Sciatic nerve (tissue), 2 donors: Measurements from ENCODE around the gene WRAP73. TPM values are rescaled to one million over a fixed set of nuclear protein-coding genes. Genes with fewer than 3 reads are reported as not detected.

Experiments
- ATAC-seq: fragments of 200-7000 bp; cut with Tn5 transposase; one replicate; pipeline ENCODE4 v1.9.1; 2020; ENCODE audit warnings: mild to moderate bottlenecking, moderate library complexity
- DNase-seq: peaks from one replicate; pipeline ENCODE4 v3.0.0-alpha.2; 2020; ENCODE audit warnings: low spot score
- intact Hi-C: fragments of 100-400 bp; cut with DNase I; formaldehyde crosslinking; loops from one replicate; pipeline ENCODE4 v1.14.2; 2022
- total RNA-seq: library from RNA; stranded (reverse); fragmentation: NEBNext Ultra II Directional; extraction: Animal tissue kit (Norgen Biotek cat#: 25700); gene quantifications from one replicate; pipeline ENCODE4 v1.2.1, GENCODE V29; 2021
- donor health status: DM: no; HTN: no; CAD: no.
- donor health status: DM: no; HTN: no; CAD: no.

WRAP73 gene
- total RNA-seq, 1 donor from 2014 or later: 18.9 TPM

- intact Hi-C loops: no loop called here
- ATAC-seq: no peak
- DNase-seq: no peak
These were observed 13.8 kb downstream of the WRAP73 start for GRCh38 chr1:3636080-3636479.

- ATAC-seq (no peak), DNase-seq (no peak)
- intact Hi-C loops: no loop called here
These were observed 15.7 kb downstream of the WRAP73 start for GRCh38 chr1:3634059-3634800.

- DNase-seq (no peak), ATAC-seq (no peak)
- intact Hi-C loops: no loop called here
These were observed 16.4 kb downstream of the WRAP73 start for GRCh38 chr1:3633344-3634058.

- DNase-seq: no peak
- ATAC-seq: no peak
- intact Hi-C loops: no loop called here
These were observed 17.1 kb downstream of the WRAP73 start for GRCh38 chr1:3632716-3633343.

- intact Hi-C loops: no loop called here
- DNase-seq (no peak), ATAC-seq (no peak)
These were observed 17.6 kb downstream of the WRAP73 start for GRCh38 chr1:3632298-3632697.

- no peak for ATAC-seq
- intact Hi-C loops: no loop called here
- no peak for DNase-seq
These were observed 18.3 kb downstream of the WRAP73 start for GRCh38 chr1:3631320-3632260.

- ATAC-seq (no peak), DNase-seq (no peak)
- intact Hi-C loops: no loop called here
These were observed 19.0 kb downstream of the WRAP73 start for GRCh38 chr1:3630914-3631313.

- intact Hi-C loops: no loop called here
- DNase-seq (no peak), ATAC-seq (no peak)
These were observed 19.7 kb downstream of the WRAP73 start for GRCh38 chr1:3630161-3630611.

GRCh38 chr1:3629561-3630160 is 20.2 kb downstream of the WRAP73 start:
- ATAC-seq: no peak
- intact Hi-C loops: no loop called here
- DNase-seq: no peak

- DNase-seq: no peak
- ATAC-seq: no peak
- intact Hi-C loops: no loop called here
These were observed 21.5 kb downstream of the WRAP73 start for GRCh38 chr1:3628445-3628844.

- ATAC-seq: no peak
- no peak for DNase-seq
- intact Hi-C loops: no loop called here
These were observed 22.2 kb downstream of the WRAP73 start for GRCh38 chr1:3627515-3628253.

GRCh38 chr1:3626025-3626424 is 23.9 kb downstream of the WRAP73 start:
- intact Hi-C loops: no loop called here
- DNase-seq (no peak), ATAC-seq (no peak)

- intact Hi-C loops: no loop called here
- no peak for ATAC-seq
- DNase-seq: peak; percentile 72
These were observed 24.6 kb downstream of the WRAP73 start for GRCh38 chr1:3625151-3625907.

- DNase-seq (peak; percentile 100), ATAC-seq (peak; percentile 99)
- intact Hi-C loops: no loop called here
These were observed 25.4 kb downstream of the WRAP73 start, which contains the start of gene TPRG1L for GRCh38 chr1:3624200-3625136. Gene TPRG1L, plus strand, starts transcription at chr1:3625015. Its CDS starts 58 bp downstream, at chr1:3625073.

- intact Hi-C loops: no loop called here
These were observed 26.3 kb downstream of the WRAP73 start for GRCh38 chr1:3623441-3624199.

More at GRCh38 chr1:3623441-3624199, 26.3 kb downstream of the WRAP73 start:
- no peak for DNase-seq
- no peak for ATAC-seq
